HG03139 (cell line): Measurements from ENCODE around the gene KLHL14.
"Not testable (repeated sequence)": the region's sequence is repeated elsewhere in the genome, so short reads cannot be mapped to it uniquely, and the experiment has no call there.

Experiments
- ATAC-seq: cut with Tn5 transposase; IDR thresholded peaks from one replicate; pipeline ENCODE4 v1.9.1; 2021; ENCODE audit not compliant: unreplicated experiment

KLHL14 gene

DNA sequence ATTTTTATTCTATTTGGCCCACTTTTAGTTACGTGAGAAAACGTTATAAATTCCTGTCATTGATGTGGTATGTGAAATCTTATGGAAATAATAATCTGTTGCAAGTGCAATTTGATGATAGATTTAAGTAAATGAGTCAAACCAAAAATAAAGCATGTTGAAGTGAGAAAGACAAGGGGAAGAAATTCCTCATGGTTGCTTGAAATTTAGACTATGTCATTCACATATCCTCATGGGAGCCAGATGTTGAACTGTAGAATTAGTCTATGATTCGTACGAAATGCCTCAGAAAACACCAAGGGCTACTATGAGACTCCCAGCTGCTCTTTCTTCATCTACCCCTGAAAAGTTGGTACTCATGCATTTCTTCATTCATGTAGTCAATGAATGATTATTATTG is 55.7 kb downstream of the KLHL14 start:
- ATAC-seq = no peak

DNA sequence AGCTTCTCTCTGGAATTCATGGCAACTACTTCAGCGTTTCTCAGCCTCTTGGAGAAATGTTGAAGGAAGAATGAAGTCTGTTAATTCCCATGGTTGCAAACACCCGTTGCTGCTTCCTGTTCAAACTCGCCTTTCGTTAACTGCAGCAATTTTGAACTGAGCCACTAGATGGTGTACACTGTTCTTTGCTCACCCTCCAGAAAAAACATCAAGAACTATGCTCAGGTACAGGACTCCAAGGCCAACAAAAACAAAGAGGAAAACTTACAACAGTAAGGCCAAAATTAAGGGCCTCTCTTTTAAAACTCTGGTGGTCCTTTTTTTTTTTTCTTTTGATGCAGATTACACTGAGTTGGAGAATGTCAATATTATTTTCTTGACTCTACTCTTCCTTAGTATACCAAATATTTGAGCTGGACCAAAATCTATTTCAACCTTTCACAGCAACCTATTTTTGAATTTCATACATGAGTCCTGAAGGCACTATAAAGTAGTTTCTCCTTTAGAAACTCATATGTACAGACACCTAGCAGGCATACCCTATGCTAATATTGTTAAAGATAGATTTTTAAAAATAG is 58.2 kb downstream of the KLHL14 start:
- ATAC-seq = peak; percentile 96

DNA sequence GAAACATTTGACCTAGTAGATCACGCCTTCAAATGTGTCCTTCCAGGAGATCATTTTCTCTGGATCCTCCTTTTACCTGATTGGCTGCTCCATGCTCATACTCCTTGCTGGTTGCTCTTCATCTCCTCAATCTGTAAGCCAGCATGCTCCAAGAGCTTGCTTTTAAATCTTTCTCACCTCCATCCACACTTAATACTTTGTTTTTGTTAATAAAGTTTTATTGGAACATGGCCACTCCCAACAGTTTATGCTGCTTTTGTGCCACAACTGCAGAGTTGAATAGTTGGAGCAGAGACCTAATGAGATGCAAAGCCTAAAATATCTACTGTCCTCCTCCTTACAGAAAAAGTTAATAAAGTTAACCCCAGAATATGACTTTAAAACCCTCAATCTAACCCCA is 60.0 kb downstream of the KLHL14 start:
- ATAC-seq = no peak

DNA sequence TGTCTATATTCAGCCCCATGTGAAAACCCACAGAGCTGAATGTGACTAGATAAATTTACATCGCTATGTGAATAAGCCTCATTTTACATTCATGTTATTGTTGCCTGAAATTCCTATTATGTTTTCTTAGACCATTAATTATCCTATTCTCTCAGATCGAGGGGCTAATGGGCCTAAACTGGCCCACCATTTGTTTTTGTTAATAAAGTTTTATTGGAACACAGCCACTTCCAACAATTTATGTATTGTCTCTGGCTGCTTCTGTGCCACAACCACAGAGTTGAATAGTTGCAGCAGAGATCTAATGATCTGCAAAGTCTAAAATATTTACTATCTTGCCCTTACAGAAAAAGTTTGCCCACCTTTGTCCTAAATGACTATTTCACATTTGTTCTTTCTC is 61.0 kb downstream of the KLHL14 start:
- no peak for ATAC-seq

DNA sequence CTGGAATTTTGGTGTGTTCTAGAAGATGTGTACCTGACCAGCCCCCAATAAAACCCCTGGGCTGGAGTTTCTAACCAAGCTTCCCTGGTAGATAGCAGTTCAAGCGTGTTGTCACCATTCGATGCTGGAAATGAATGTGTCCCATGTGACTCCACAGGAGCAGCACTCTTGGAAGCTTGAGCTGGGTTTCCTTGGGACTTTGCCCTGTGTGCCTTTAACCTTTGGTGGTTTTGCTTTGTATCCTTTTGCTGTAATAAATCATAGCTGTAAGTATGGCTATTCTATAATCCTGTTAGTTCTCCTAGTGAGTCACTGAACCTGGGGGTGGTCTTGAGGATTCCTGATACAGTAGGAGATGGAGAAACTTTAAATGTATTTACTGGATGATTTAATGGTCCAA is 65.2 kb downstream of the KLHL14 start:
- no peak for ATAC-seq

DNA sequence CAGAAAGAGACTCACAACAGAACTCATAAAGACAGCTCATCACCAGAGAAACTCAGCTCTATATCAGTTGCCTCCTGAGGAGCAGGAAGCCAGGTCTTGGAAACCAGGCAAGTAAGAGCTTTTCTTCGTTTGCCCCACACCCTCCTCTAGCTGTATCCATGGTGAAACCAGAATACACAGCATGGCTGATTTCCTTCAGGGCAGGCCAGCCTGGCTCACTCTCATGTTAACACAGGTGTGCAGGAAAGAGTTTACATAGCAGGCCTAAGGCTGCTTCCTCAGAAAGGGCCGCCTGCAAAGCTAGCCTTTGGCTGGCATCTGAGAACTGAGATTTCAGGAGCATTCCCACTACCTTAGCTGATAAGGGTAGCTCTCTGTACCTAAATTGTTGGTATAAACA is 65.7 kb downstream of the KLHL14 start:
- ATAC-seq = no peak

DNA sequence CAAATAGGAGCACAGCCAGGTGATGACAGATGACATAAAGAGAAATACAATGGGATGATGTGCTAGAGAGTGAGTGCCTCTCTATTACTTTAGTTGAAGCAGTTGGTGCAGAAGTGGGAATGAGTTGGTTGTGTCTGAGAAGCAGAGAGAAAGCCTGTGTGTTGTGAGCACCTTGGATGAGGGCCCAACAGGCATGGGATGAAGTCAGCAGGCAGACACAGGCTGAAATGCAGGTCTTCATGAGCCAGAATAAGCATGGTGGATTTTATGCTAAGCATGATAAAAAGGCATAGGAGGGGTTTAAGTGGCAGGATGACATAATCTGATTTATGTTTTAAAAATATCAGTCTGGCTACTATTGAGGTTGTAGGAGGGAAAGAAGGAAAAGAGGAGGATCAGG is 71.5 kb downstream of the KLHL14 start:
- no peak for ATAC-seq

DNA sequence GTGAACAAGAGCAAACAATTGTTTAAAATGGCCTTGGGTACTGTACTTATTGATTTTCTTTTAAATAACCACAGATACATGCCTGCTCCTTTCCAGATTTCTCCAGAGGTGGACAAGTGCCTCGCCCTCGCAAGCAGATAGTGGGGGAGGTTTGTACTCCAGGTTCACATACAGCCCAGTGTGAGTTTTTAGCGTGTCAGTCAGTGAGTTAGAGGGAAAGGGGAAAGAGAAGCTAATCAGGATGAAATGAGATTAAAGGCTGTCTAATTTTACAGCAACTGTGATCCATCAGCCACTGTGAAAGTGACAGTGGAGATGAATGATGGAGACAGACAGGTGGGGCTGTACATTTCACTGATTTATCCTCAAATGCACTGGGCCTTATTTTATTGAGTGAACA is 74.7 kb downstream of the KLHL14 start:
- no peak for ATAC-seq

DNA sequence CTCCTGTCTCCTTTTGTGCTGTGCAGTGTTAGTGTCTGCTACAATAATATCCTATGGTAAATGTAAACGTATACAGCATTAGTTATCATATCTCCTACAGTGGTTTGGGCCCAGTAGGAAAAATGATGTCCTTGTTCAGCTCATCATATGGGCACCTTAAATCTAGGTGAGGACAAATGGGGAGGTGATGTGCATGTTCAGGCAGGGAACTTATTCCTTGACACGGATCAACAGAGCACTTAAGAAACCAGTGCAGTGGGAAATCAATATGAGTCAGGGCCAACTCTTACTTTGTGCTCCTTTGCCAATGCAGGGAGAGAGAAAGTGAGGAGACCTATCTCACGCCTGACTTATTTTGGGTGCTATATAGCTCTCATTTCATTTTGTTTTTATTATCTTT is 76.4 kb downstream of the KLHL14 start:
- no peak for ATAC-seq

DNA sequence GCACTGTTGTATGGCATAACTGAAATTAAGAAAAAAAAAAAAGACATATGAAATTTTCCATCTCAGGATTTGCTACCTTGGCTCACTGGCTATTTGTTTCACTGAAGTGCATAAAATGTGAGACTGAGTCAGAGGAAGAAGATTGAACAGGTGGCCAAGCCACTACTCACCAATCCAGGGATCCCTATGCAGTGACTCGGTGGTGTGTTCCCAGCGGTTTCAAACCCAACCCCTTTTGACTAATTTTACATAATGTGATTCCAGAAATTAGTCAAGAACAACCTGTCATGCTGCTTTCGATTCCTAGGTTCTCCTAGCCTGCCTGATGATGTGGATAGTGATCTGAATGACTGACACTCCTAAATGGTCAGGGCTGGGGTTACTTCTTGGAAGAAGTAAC is 77.3 kb downstream of the KLHL14 start:
- no peak for ATAC-seq

DNA sequence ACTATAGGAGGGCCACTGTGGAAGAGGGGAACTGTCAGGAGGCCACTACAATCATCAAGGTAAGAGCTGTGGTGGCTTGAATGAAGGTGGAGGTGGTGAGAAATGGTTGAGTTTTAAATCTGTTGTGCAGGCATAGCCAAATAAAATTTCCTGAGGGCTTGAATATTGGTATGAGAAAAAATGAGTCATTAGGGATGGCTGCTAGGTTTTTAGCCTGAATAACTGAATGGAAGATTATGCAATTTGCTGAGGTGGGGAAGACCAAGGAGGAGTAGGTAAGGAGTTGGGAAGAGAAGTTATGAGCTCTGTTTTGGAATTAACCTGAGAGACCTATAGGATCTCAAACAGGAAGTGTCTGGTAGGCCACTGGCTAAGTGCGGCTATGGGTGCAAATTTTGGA is 84.0 kb downstream of the KLHL14 start:
- ATAC-seq = no peak

DNA sequence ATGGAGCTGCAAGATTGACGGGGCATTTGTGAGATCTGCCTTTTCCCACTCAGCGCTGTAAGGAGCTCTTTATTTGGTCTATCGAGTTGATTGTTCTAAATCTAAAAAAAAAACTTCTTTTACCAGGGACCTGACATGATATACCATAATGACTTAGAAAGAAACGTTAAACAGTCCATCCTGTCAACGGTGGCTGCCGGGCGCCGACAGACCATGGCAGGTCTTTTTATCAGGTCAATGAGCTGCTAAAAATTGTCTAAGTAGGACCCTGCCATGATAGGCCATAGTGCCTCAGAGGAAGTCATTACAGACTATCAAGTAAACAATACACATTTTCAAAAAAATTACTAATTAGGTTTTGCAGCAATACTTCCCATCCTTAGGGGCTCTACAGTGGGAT is 87.9 kb downstream of the KLHL14 start:
- no peak for ATAC-seq

DNA sequence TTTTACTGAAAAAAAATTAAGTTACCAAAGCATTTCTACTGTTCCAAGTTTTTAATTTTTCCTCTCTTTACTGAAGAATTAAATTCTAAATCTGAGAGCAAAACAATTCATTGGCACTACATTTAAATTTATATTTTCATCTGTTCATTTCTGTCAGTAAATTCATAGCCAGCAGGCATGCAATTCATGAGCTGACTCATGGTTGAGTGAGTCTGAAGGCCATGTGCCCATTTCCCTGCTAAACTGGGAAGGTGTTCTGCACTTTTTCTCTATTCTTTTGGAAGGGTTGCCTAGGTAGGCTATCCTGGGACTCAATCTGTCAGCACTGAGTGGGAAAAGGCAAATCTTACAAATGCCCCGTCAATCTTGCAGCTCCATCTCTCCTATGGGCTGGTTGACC is 88.7 kb downstream of the KLHL14 start:
- ATAC-seq = no peak

DNA sequence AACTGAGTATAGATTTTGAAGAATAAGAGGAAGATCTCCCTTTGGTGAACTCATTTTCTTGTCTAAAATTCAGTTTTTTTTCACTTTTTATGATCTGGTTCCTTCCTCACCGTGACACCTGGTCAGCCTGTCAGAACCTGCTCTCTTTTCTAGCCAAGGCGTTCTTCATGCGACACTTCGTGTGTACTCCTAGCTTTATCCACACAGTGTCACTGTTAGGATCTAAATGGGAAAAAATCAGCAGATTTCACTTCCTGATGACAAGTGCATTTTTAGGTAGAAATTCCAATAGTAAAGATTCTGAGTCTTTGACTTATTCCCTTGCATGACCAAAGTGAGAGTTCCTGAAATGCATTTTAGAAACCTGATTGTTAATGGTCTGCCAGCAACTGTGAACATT is 89.8 kb downstream of the KLHL14 start:
- no peak for ATAC-seq

DNA sequence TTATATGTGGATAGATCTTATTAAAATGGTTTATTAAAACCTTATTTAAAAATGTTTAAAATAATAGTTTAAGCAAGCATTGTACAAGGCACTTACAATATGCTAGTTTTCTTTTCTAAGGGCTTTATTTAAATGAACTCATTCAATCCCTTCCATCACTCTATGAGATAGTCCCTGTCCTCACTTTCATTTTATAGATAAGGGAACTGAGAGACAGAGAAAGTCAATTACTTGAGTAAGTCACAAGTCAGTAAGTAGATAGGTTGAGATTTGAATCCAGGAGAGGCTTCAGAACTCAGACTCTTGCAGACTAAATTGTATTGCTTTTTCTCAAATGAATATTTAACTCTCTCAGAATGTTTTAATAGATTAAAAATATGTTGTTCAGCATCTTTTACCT is 95.2 kb downstream of the KLHL14 start:
- no peak for ATAC-seq

DNA sequence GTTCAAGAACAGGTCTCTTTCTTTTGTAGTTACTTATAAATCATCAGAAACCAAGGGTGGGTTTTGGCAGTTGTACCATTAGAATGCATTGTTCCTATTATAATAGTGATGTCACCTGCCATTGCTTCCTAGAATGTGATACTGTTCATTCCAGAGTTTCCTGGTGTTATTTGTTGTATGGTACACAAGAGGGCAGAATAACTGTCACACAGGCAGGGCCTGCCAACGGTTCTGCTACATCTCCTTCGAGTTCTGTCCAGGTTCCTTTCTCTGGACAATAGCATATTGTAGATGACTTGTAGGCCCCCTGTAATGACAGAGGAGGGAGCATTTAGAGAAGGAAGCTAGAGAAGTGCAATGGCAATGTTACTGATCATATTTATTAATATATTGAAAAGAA is 98.3 kb downstream of the KLHL14 start:
- no peak for ATAC-seq

DNA sequence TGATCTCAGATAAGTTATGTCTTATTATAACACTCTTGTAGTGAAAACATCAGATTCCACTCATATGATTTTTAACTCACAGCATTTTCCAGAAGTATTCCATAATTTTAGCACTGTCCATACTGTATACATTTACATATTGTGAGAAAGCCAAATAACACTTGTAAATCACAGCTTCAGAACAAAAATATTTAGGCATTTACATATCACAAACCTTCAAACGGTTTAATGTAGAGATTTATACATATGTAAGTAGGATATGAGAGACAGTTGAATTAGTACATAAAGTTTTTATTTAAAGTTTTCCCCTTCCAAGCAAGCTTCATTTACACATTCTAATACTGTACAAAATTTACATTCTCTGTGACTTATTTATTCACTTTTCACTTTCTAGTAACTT is 100.4 kb downstream of the KLHL14 start:
- no peak for ATAC-seq

DNA sequence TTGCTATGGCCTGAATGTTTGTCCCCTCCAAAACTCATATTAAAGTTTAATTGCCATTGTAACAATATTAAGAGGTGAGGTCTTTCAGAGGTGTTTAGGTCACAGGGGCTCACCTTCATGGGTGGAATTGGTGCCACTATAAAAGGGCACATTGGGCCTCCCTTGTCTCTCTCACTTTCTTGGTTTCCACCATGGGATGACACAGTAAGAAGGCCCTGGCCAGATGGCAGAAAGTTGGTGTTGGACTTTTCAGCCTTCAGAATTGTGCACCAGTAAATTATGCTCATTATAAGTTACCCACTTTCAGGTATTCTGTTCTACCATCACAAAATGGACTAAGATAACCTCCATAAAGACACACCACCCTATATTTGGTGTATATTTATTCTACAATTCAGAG is 102.1 kb downstream of the KLHL14 start:
- ATAC-seq = no peak

DNA sequence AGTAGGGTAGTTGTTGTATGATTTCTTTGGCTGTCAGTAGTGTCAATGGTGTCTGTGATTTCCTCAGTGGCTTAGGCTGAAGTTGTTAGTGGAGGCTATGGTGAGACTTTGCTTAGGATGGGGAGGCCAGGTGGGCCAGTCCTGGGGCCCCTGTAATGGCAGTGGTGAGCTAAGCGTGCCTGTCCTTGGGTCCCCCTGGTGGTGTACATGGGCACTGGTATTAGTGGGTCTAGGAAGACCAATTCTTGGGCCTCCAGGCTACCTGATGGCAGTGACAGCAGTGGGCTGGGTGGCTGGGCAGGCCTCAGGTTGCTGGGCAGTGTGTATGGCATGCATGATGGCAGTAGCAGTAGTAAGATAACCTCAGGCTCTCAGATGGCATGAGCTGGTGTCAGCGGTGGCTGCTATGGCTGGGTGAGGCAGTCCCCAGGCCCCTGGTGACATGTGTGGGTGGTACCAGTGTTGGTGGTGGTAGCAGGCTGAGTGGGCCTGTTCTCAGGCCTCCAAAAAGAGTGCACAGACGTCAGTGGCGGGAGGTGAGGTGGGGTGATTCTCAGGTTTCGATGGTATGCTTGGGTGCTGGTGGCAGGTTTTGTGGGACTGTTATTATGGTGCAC is 103.2 kb downstream of the KLHL14 start:
- ATAC-seq = no peak

DNA sequence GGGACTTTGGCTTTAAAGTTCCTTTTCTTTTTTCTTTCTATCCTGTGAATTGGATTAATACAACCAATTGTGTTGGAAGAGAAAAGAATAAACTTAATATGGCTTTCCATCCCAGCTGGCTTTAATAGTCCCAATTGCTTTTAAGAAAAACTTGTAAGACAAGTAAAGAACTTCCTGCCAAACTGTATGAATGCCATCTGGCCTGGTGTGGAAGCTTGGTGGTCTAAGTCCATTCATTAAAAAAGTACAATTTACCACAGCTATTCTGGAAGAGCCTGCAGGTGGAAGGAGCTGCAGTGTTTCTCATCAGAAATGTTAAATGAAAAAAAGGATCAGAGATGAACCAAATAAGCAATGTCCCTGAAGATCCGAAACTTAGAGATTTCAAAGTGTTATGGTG is 103.9 kb downstream of the KLHL14 start:
- ATAC-seq = no peak

DNA sequence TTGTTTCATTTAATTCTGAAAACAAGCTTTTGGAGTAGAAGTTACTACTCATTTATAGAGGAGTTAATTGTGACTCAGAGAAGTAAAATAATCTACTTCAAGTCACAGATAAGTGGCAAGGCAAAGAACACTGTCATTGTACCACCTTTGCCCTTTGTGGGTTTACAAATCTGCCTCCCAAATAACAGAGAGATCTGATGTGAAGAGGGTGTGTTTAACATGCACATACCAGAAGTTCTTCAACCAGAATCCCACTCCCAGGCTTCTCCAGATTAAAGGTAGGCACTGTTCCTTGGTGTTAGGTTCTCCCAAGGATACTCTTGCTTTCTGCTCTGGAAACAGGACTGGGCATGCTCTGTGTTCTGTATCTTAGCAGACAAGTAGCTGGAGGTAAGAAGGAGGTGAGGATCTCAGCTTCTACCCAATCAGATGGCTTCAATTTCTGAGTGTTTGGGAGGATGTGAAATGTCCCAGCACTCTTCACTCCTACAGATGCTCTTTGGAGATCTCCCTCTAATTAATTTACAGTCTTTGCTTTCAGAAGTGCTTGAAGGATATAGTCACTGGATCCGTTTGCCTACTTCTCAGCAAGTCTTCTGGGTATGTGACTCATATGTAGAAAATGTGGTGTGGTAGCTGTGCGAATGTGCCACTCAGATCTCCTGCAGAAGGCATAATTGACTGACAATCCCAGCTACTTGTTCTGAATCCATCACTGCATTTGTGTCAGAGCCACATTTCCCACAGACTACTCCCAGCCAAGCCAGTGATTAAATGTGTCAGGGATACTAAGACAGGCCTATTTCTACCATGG is 111.1 kb downstream of the KLHL14 start:
- ATAC-seq = no peak

DNA sequence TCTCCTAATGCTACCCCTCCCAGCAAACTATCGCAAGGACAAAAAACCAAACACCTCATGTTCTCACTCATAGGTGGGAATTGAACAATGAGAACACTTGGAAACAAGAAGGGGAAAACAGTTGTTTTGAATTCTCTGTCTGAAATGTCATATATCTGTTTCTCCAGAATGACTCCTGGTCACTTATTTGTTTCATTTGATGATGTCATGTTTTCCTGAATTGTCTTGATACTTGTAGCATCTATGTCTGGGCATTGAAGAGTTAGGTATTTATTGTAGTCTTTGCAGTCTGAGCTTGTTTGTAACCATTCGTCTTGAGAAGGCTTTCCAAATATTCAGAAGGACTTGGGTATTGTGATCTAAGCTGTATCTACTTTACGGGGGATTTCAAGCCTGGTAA is 118.3 kb downstream of the KLHL14 start:
- ATAC-seq = not testable (repeated sequence)

DNA sequence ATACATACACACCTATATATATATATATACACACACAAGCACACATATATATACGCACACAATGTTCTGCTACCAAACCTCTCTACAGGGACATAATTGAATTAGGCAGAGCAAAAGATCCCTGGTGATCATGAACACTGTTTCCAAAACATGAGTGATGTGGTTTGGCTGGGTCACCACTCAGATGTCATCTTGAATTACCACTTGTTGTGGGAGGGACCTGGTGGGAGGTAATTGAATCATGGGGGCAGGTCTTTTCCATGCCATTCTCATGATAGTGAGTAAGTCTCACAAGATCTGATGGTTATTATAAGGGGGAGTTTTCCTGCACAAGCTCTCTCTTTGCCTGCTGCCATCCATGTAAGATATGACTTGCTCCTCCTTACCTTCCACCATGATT is 135.2 kb downstream of the KLHL14 start:
- not testable (repeated sequence) for ATAC-seq
